Panc1 (cell line): ENCODE results near the gene DYNC1H1. TPM values are rescaled to one million over a fixed set of nuclear protein-coding genes. Genes with fewer than 3 reads are reported as not detected.

ENCODE experiments used
- ATAC-seq: fragments of 200-7000 bp; cut with Tn5 transposase; 2 replicates; pipeline ENCODE4 v1.9.1; 2020; ENCODE audit warnings: mild to moderate bottlenecking, moderate library complexity
- BruUV-seq: library from RNA; stranded (reverse); fragments of 400-500 nt; replicated peaks from 2 replicates; lab custom pipeline; 2021; lab: Mats Ljungman, UMichigan
- CTCF ChIA-PET: fragments of 300-600 bp; sonication (Branson Sonifier 250); formaldehyde crosslinking; loops from one replicate; lab custom pipeline; 2022; ENCODE audit warnings: antibody characterized with exemption; lab: Charles Lee
- POLR2A ChIA-PET: fragments of 300-600 bp; sonication (Branson Sonifier 250); formaldehyde crosslinking; loops from one replicate; lab custom pipeline; 2022; ENCODE audit warnings: antibody characterized with exemption; lab: Charles Lee
- DNase-seq: peaks from one replicate; pipeline ENCODE4 v3.0.0-alpha.2; 2010; ENCODE audit warnings: low read depth, low spot score
- H3K27ac ChIP-seq: 2 replicates; pipeline ENCODE4 v1.5.1; 2011; ENCODE audit warnings: mild to moderate bottlenecking, low read length, inconsistent platforms
- H3K27me3 ChIP-seq: fragments of 200-500 bp; sonication (Bioruptor generic); 2 replicates; pipeline ENCODE4 v1.6.0; 2014; ENCODE audit warnings: low read length, inconsistent platforms; ENCODE audit not compliant: control insufficient read depth, insufficient read depth
- H3K36me3 ChIP-seq: fragments of 200-500 bp; sonication (Bioruptor generic); 2 replicates; pipeline ENCODE4 v1.5.1; 2014; ENCODE audit warnings: inconsistent platforms, mild to moderate bottlenecking, low read length, moderate library complexity; ENCODE audit not compliant: control insufficient read depth, insufficient read depth
- H3K4me1 ChIP-seq: 2 replicates; pipeline ENCODE4 v1.5.1; 2011; ENCODE audit warnings: inconsistent platforms, mild to moderate bottlenecking, low read length, moderate library complexity; ENCODE audit not compliant: control insufficient read depth, insufficient read depth
- H3K4me3 ChIP-seq, 2 experiments: 2 replicates each; pipeline ENCODE4 v1.5.1; 2011 to 2012; ENCODE audit warnings: low read depth in 2 of 2, low read length in 2 of 2, mild to moderate bottlenecking in 2 of 2, inconsistent platforms in 1 of 2, moderate library complexity in 1 of 2
- H3K9me3 ChIP-seq: fragments of 200-500 bp; sonication (Bioruptor generic); 2 replicates; pipeline ENCODE4 v1.5.1; 2014; ENCODE audit warnings: low read depth, mild to moderate bottlenecking, inconsistent platforms, low read length, moderate library complexity; ENCODE audit not compliant: control insufficient read depth, insufficient read depth
- POLR2AphosphoS5 ChIP-seq: IDR thresholded peaks from 2 replicates; pipeline ENCODE4 v1.6.1; 2012; ENCODE audit warnings: mild to moderate bottlenecking, low read depth, low read length, moderate library complexity
- SIN3A ChIP-seq: IDR thresholded peaks from 2 replicates; pipeline ENCODE4 v1.6.1; 2012; ENCODE audit warnings: low read depth, mild to moderate bottlenecking, low read length, moderate library complexity, borderline replicate concordance; ENCODE audit not compliant: insufficient read depth
- TCF7L2 ChIP-seq: IDR thresholded peaks from 2 replicates; pipeline ENCODE4 v1.6.1; 2011; ENCODE audit warnings: mild to moderate bottlenecking, low read depth, low read length, inconsistent platforms
- in situ Hi-C: cut with HindIII; loops from 2 replicates; pipeline ENCODE4 v1.10.0; 2016; ENCODE audit warnings: low sequenced_read_pairs, low pct_unique_long_range_greater_than_20kb
- intact Hi-C: fragments of 100-400 bp; cut with micrococcal nuclease; formaldehyde crosslinking; loops from one replicate; pipeline ENCODE4 v1.10.0; 2022; ENCODE audit not compliant: unreplicated experiment
- total RNA-seq: library from RNA; stranded (reverse); gene quantifications from one replicate; pipeline ENCODE4 v1.2.1, GENCODE V29; 2021; ENCODE audit not compliant: unreplicated experiment
- TF ChIP-seq, protein P1 (sequence below): fragments of 450-650 bp; IDR thresholded peaks from 2 replicates; pipeline ENCODE4 v1.5.1; 2017; ENCODE audit warnings: mild to moderate bottlenecking
- TF ChIP-seq, protein P2 (sequence below), 2 experiments: IDR thresholded peaks; 2 replicates each; pipeline ENCODE4 v1.6.1; 2011 to 2012; ENCODE audit warnings: low read depth in 2 of 2, control low read depth in 1 of 2, low read length in 1 of 2, mild to moderate bottlenecking in 1 of 2, moderate library complexity in 1 of 2; ENCODE audit not compliant: insufficient read depth in 1 of 2

DYNC1H1 gene
- total RNA-seq, 1 experiment from 2014 or later, result 382 TPM

DNA sequence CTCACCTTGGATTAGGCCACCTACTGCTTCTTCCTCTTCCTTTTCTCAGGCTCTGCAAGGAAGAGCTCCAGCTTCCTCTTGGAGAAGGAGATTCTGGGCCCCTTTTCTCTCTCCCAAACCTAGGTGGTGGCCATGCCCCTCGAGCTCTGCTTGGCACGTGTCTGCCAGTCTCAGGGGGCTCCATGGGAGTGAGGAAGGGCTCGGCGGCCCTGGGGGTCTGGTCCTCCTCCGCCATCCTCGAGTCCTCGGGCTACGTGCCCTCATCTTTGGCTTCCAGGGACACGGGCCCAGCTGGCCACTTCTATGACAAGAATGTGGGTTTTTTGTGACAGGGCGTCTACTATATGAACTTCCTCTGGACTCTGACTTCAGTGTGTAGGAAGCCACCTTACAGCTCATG is 88.1 kb downstream of the DYNC1H1 start:
- H3K27ac ChIP-seq, result no peak overlapping the region
- H3K9me3 ChIP-seq, result no peaks in the 10 kb centered on the region
- CTCF ChIA-PET, result no interaction called here
- H3K4me1 ChIP-seq, result no peaks in the 10 kb centered on the region
- ATAC-seq (no peak), DNase-seq (no peak)
- in situ Hi-C loops, result no loop called here
- POLR2A ChIA-PET, result no interaction called here
- no peak for TF ChIP-seq TCF7L2
- TF ChIP-seq SIN3A, result no peak
- no peak for TF ChIP-seq POLR2AphosphoS5
- TF ChIP-seq, protein P1, sequence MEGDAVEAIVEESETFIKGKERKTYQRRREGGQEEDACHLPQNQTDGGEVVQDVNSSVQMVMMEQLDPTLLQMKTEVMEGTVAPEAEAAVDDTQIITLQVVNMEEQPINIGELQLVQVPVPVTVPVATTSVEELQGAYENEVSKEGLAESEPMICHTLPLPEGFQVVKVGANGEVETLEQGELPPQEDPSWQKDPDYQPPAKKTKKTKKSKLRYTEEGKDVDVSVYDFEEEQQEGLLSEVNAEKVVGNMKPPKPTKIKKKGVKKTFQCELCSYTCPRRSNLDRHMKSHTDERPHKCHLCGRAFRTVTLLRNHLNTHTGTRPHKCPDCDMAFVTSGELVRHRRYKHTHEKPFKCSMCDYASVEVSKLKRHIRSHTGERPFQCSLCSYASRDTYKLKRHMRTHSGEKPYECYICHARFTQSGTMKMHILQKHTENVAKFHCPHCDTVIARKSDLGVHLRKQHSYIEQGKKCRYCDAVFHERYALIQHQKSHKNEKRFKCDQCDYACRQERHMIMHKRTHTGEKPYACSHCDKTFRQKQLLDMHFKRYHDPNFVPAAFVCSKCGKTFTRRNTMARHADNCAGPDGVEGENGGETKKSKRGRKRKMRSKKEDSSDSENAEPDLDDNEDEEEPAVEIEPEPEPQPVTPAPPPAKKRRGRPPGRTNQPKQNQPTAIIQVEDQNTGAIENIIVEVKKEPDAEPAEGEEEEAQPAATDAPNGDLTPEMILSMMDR, result no peak
- H3K36me3 ChIP-seq, result peaks cover 7% of the 10 kb centered on the region; the same call in 1 of the 2 replicates
- no TSS peak for BruUV-seq
- no peaks in the 10 kb centered on the region for H3K27me3 ChIP-seq
- H3K4me3 ChIP-seq, result no peak overlapping the region
- intact Hi-C loops, result no loop called here

DNA sequence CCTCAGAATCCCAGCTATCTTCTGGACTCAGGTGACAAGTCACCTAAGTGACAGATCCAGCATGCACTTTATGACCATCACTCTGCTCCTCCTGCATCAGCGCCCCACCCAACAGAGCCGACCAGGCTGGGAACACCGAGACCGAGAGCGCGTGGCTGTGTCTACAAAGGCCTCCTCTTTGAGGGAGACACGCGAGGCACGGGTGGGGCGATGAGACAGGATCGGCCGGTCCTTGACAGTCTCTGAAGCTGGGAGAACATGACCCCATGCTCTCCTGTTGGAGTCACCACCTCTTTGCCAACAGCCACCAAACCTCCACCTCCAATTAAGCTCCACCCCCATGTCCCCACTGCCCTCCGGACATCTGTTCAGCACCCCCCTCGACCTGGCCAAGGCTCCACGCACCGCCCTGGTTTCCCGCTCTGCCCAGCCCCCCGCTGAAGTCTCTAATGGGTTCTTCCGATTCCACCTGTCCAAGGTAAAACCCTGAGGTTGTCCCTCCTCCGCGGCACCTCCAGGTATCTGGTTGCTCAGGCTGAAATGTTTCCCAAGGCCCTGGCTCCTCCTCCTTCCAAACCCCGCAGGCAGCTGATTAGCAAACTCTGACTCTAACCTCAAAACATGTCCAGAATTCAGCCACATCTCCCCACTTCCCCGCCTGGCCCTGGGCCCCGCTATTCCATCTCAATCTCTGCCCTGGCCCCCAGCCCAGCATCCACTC is 91.0 kb downstream of the DYNC1H1 start:
- no TSS peak for BruUV-seq
- Histone ChIP-seq H3K36me3 (no peaks in the 10 kb centered on the region; the same call in 1 of the 2 replicates), H3K27ac (no peak overlapping the region), H3K9me3 (no peaks in the 10 kb centered on the region), H3K4me1 (no peaks in the 10 kb centered on the region), H3K27me3 (no peaks in the 10 kb centered on the region), H3K4me3 (no peak overlapping the region)
- ChIA-PET CTCF (no interaction called here), POLR2A (interaction anchor here (0.6 kb wide), 1 partner anchor 12 kb away, joined by 3 read pairs; no protein-coding TSS in a partner anchor)
- intact Hi-C loops (no loop called here), in situ Hi-C loops (no loop called here)
- TF ChIP-seq POLR2AphosphoS5 (no peak), TCF7L2 (no peak), SIN3A (no peak)
- TF ChIP-seq, protein P2, sequence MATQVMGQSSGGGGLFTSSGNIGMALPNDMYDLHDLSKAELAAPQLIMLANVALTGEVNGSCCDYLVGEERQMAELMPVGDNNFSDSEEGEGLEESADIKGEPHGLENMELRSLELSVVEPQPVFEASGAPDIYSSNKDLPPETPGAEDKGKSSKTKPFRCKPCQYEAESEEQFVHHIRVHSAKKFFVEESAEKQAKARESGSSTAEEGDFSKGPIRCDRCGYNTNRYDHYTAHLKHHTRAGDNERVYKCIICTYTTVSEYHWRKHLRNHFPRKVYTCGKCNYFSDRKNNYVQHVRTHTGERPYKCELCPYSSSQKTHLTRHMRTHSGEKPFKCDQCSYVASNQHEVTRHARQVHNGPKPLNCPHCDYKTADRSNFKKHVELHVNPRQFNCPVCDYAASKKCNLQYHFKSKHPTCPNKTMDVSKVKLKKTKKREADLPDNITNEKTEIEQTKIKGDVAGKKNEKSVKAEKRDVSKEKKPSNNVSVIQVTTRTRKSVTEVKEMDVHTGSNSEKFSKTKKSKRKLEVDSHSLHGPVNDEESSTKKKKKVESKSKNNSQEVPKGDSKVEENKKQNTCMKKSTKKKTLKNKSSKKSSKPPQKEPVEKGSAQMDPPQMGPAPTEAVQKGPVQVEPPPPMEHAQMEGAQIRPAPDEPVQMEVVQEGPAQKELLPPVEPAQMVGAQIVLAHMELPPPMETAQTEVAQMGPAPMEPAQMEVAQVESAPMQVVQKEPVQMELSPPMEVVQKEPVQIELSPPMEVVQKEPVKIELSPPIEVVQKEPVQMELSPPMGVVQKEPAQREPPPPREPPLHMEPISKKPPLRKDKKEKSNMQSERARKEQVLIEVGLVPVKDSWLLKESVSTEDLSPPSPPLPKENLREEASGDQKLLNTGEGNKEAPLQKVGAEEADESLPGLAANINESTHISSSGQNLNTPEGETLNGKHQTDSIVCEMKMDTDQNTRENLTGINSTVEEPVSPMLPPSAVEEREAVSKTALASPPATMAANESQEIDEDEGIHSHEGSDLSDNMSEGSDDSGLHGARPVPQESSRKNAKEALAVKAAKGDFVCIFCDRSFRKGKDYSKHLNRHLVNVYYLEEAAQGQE (IDR thresholded peaks at IDR 0.05; ENCODE audit: insufficient read depth in 1 of 2, low read depth in 2 of 2, low read length in 1 of 2), result no peak
- TF ChIP-seq, protein P1, result no peak
- DNase-seq (no peak), ATAC-seq (peak; percentile 32; the same call in 1 of the 2 replicates)
